ENCODE data around the gene ENO2. TPM values are rescaled to one million over a fixed set of nuclear protein-coding genes. Genes with fewer than 3 reads are reported as not detected.

Gene ENO2
- total and polyA plus RNA-seq, 3 donors from 2014 or later: 8.8 to 14.3 (median 8.9) TPM

GRCh38 chr12:6944381-6945186 is 30.2 kb downstream of the ENO2 start:
- peaks cover 28% of the 10 kb centered on the region for H3K4me1 ChIP-seq
- no peaks in the 10 kb centered on the region for H3K9me3 ChIP-seq
- H3K4me3 ChIP-seq: peak overlapping the region; percentile 72 to 80
- DNase-seq: peak; percentile 95
- intact Hi-C loops (cut with DNase I; ENCODE audit: low total_unique reads): loop anchor here (10.0 kb wide), 1 partner anchor 150 kb away; the partner anchor contains the start of gene C1R
- WGBS, 2 donors: 1 to 3% methylated on average over 33 to 47 of the region's 48 CpGs
- H3K27me3 ChIP-seq: no peaks in the 10 kb centered on the region
- peak overlapping the region; percentile 96 to 97 for H3K27ac ChIP-seq
- TF ChIP-seq CTCF (IDR thresholded peaks at IDR 0.05): peak; percentile 78 to 91 (median 91)
- TF ChIP-seq POLR2A (IDR thresholded peaks at IDR 0.05): no peak
- no peaks in the 10 kb centered on the region for H3K36me3 ChIP-seq (ENCODE audit: low read depth, missing control alignments)

GRCh38 chr12:6945613-6946012 is 31.2 kb downstream of the ENO2 start:
- TF ChIP-seq CTCF (IDR thresholded peaks at IDR 0.05): no peak
- no peak for TF ChIP-seq POLR2A (IDR thresholded peaks at IDR 0.05)
- DNase-seq: no peak
- Histone ChIP-seq H3K27me3 (no peaks in the 10 kb centered on the region), H3K9me3 (no peaks in the 10 kb centered on the region), H3K27ac (peak overlapping the region; percentile 13 to 40), H3K4me3 (no peak overlapping the region), H3K4me1 (peaks cover 28% of the 10 kb centered on the region), H3K36me3 (ENCODE audit: low read depth, missing control alignments) (no peaks in the 10 kb centered on the region)
- 52 to 55% methylated on average over 8 to 11 of the region's 11 CpGs for WGBS, 2 donors
- intact Hi-C loops (cut with DNase I; ENCODE audit: low total_unique reads): loop anchor here (10.0 kb wide), 1 partner anchor 149 kb away; the partner anchor contains the start of gene C1R

- peak; percentile 70 for DNase-seq
- H3K4me3 ChIP-seq: peak overlapping the region in 1 of 2 donors; percentile 32
Observed at GRCh38 chr12:6946033-6946919, 31.9 kb downstream of the ENO2 start.

GRCh38 chr12:6946920-6947374 is 32.6 kb downstream of the ENO2 start:
- Histone ChIP-seq H3K9me3 (no peaks in the 10 kb centered on the region), H3K4me3 (no peak overlapping the region), H3K4me1 (peaks cover 28% of the 10 kb centered on the region), H3K27me3 (no peaks in the 10 kb centered on the region), H3K36me3 (ENCODE audit: low read depth, missing control alignments) (no peaks in the 10 kb centered on the region), H3K27ac (peak overlapping the region in 1 of 2 donors; percentile 40)
- no peak for TF ChIP-seq POLR2A (IDR thresholded peaks at IDR 0.05)
- no peak for TF ChIP-seq CTCF (IDR thresholded peaks at IDR 0.05)
- DNase-seq: no peak
- 39 to 59% methylated on average over 8 of the region's 8 CpGs for WGBS, 2 donors
- intact Hi-C loops (cut with DNase I; ENCODE audit: low total_unique reads): loop anchor here (10.0 kb wide), 1 partner anchor 148 kb away; the partner anchor contains the start of gene C1R

More at GRCh38 chr12:6946033-6946919, 31.9 kb downstream of the ENO2 start:
- Histone ChIP-seq H3K36me3 (ENCODE audit: low read depth, missing control alignments) (no peaks in the 10 kb centered on the region), H3K9me3 (no peaks in the 10 kb centered on the region), H3K27me3 (no peaks in the 10 kb centered on the region), H3K4me1 (peaks cover 28% of the 10 kb centered on the region), H3K27ac (peak overlapping the region; percentile 13 to 40)
- intact Hi-C loops (cut with DNase I; ENCODE audit: low total_unique reads): loop anchor here (10.0 kb wide), 1 partner anchor 149 kb away; the partner anchor contains the start of gene C1R
- no peak for TF ChIP-seq POLR2A (IDR thresholded peaks at IDR 0.05)
- TF ChIP-seq CTCF (IDR thresholded peaks at IDR 0.05): no peak
- WGBS, 2 donors: 22 to 29% methylated on average over 12 to 32 of the region's 32 CpGs
